K562 (cell line): ENCODE data around the gene LRRC3C. TPM values are rescaled to one million over a fixed set of nuclear protein-coding genes. Genes with fewer than 3 reads are reported as not detected.

Source experiments
- ARID2 ChIP-seq: fragments of 450-650 bp; IDR thresholded peaks from 2 replicates; pipeline ENCODE4 v1.6.1; 2017; ENCODE audit warnings: antibody characterized with exemption, mild to moderate bottlenecking
- BCL6 ChIP-seq: fragments of 250-450 bp; sonication (Bioruptor Pico); IDR thresholded peaks from 2 replicates; pipeline ENCODE4 v1.4.0; 2020
- BCLAF1 ChIP-seq, 2 experiments: fragments of 450-650 bp in 1 of 2; IDR thresholded peaks; 2 replicates each; pipeline ENCODE4 v1.6.1; 2011 to 2017; ENCODE audit warnings: low read depth in 2 of 2, antibody characterized with exemption in 1 of 2, borderline replicate concordance in 1 of 2, low read length in 1 of 2, mild to moderate bottlenecking in 1 of 2, mixed read lengths in 1 of 2; ENCODE audit not compliant: control insufficient read depth in 1 of 2
- C11orf30 ChIP-seq: fragments of 450-650 bp; IDR thresholded peaks from 2 replicates; pipeline ENCODE4 v1.6.1; 2016; ENCODE audit warnings: low read depth, mild to moderate bottlenecking
- CBX8 ChIP-seq: fragments of 200-600 bp; sonication (generic); IDR thresholded peaks from 2 replicates; pipeline ENCODE4 v1.6.1; 2012; ENCODE audit warnings: borderline replicate concordance, mixed run types, low read depth, mild to moderate bottlenecking, moderate library complexity, mixed read lengths, low read length, control low read depth, inconsistent platforms; ENCODE audit not compliant: poor library complexity, severe bottlenecking; ENCODE audit errors: extremely low read depth
- FOXP1 ChIP-seq: sonication (generic); formaldehyde crosslinking; IDR thresholded peaks from 2 replicates; pipeline ENCODE4 v1.8.0; 2022; ENCODE audit warnings: mild to moderate bottlenecking, missing genetic modification reagents
- HMGXB4 ChIP-seq: sonication (generic); formaldehyde crosslinking; IDR thresholded peaks from 2 replicates; pipeline ENCODE4 v1.8.1; 2023; ENCODE audit warnings: mild to moderate bottlenecking, missing genetic modification reagents
- KDM5B ChIP-seq: fragments of 200-600 bp; sonication (generic); IDR thresholded peaks from 2 replicates; pipeline ENCODE4 v1.6.1; 2012; ENCODE audit warnings: low read depth, mild to moderate bottlenecking, moderate library complexity, low read length, control low read depth, inconsistent platforms; ENCODE audit not compliant: insufficient replicate concordance
- NBN ChIP-seq: fragments of 450-650 bp; IDR thresholded peaks from 2 replicates; pipeline ENCODE4 v1.6.1; 2016; ENCODE audit warnings: low read depth, mild to moderate bottlenecking
- NCOA6 ChIP-seq: fragments of 450-650 bp; IDR thresholded peaks from 2 replicates; pipeline ENCODE4 v1.6.1; 2017; ENCODE audit warnings: mild to moderate bottlenecking
- PRPF4 ChIP-seq: fragments of 200-400 bp; formaldehyde crosslinking; IDR thresholded peaks from one replicate; pipeline ENCODE4 v1.6.1; 2017; ENCODE audit warnings: low read length, low read depth, mild to moderate bottlenecking; ENCODE audit not compliant: insufficient read depth, poor library complexity, severe bottlenecking
- SMAD3 ChIP-seq: fragments of 450-650 bp; formaldehyde crosslinking; conservative IDR thresholded peaks from 2 replicates; pipeline ENCODE4 v1.4.0; 2020; ENCODE audit warnings: mild to moderate bottlenecking
- TCF15 ChIP-seq: fragments of 250-450 bp; sonication (Bioruptor Pico); IDR thresholded peaks from 2 replicates; pipeline ENCODE4 v1.8.0; 2022; ENCODE audit warnings: moderate library complexity, mild to moderate bottlenecking, inconsistent platforms
- TCFL5 ChIP-seq: fragments of 250-450 bp; sonication (Bioruptor Pico); conservative IDR thresholded peaks from 2 replicates; pipeline ENCODE4 v1.6.1; 2021; ENCODE audit warnings: mild to moderate bottlenecking, moderate library complexity, matching md5 sums
- TGIF2 ChIP-seq: sonication (generic); formaldehyde crosslinking; IDR thresholded peaks from 2 replicates; pipeline ENCODE4 v1.8.1; 2022; ENCODE audit warnings: mild to moderate bottlenecking, missing genetic modification reagents, moderate library complexity
- ZNF146 ChIP-seq: IDR thresholded peaks from one replicate; pipeline ENCODE4 v1.6.1; 2018; ENCODE audit warnings: missing compliant biosample characterization; ENCODE audit not compliant: unreplicated experiment
- ZNF282 ChIP-seq: sonication (generic); formaldehyde crosslinking; IDR thresholded peaks from 2 replicates; pipeline ENCODE4 v1.8.1; 2023; ENCODE audit warnings: missing genetic modification reagents
- ZNF398 ChIP-seq: fragments of 250-450 bp; sonication (Bioruptor Pico); IDR thresholded peaks from 2 replicates; pipeline ENCODE4 v1.8.0; 2021; ENCODE audit warnings: moderate library complexity, mild to moderate bottlenecking, inconsistent platforms
- polyA plus RNA-seq, 8 experiments: library from polyadenylated mRNA; depleted of rRNA in 4 of 8; stranded (reverse) in 5 of 8; unstranded in 3 of 8; fragments of >200 nt; fragmentation: Nextera tagmentation in 2 of 8; fragmentation: Illumina TruSeq in 1 of 8; extraction: Ambion mirVana in 2 of 8; extraction: Trizol in 1 of 8; gene quantifications; 2 replicates each; pipeline versions ENCODE4 v1.2.1 to v1.2.3, GENCODE V29; 2011 to 2014; ENCODE audit warnings: inconsistent platforms in 1 of 8, missing spikeins in 1 of 8
- total RNA-seq, 7 experiments: library from RNA; depleted of rRNA in 6 of 7; stranded (reverse); fragments of >200 nt in 6 of 7; fragmentation: Illumina TruSeq in 2 of 7; extraction: Trizol in 2 of 7; gene quantifications; 2 replicates each; pipeline versions ENCODE4 v1.2.1 to v1.2.3, GENCODE V29; 2011 to 2021; ENCODE audit warnings: low replicate concordance in 1 of 7
- TF ChIP-seq, protein P1 (sequence below): fragments of 450-650 bp; IDR thresholded peaks from 2 replicates; pipeline ENCODE4 v1.6.1; 2016; ENCODE audit warnings: low read depth, mild to moderate bottlenecking, moderate library complexity

Gene LRRC3C
- total and polyA plus RNA-seq, 9 of the 15 experiments (the other 6 are each of a cell fraction or from before 2014, with no cell fraction given), result not detected

- TF ChIP-seq KDM5B, result peak; percentile 45
- no peak for TF ChIP-seq ARID2
- TF ChIP-seq, protein P1, sequence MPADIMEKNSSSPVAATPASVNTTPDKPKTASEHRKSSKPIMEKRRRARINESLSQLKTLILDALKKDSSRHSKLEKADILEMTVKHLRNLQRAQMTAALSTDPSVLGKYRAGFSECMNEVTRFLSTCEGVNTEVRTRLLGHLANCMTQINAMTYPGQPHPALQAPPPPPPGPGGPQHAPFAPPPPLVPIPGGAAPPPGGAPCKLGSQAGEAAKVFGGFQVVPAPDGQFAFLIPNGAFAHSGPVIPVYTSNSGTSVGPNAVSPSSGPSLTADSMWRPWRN, result no peak
- no peak for TF ChIP-seq CBX8
- no peak for TF ChIP-seq BCL6 (CRISPR knock-in tag)
- no peak for TF ChIP-seq HMGXB4 (CRISPR knock-in tag)
- TF ChIP-seq ZNF398 (CRISPR knock-in tag), result no peak
- peak; percentile 83; the same call in 1 of the 2 replicates for TF ChIP-seq SMAD3 (CRISPR knock-in tag)
- TF ChIP-seq NBN, result no peak
- TF ChIP-seq ZNF282 (CRISPR knock-in tag), result no peak
- no peak for TF ChIP-seq ZNF146 (CRISPR knock-in tag)
- TF ChIP-seq NCOA6, result no peak
- no peak for TF ChIP-seq FOXP1 (CRISPR knock-in tag)
- no peak for TF ChIP-seq BCLAF1 (IDR thresholded peaks at IDR 0.05; ENCODE audit: borderline replicate concordance in 1 of 2, control insufficient read depth in 1 of 2, low read depth in 2 of 2, low read length in 1 of 2)
- peak; percentile 48 for TF ChIP-seq C11orf30
- no peak for TF ChIP-seq PRPF4
- TF ChIP-seq TGIF2, result no peak
- TF ChIP-seq TCFL5 (CRISPR knock-in tag), result no peak
- no peak for TF ChIP-seq TCF15 (CRISPR knock-in tag)
These were observed at the start of gene LRRC3C, which contains the start of gene ORMDL3 (continued) for GRCh38 chr17:39927101-39927928.
